Aortic smooth muscle cell (primary cell): ENCODE measurements around the gene SLC10A6. TPM values are rescaled to one million over a fixed set of nuclear protein-coding genes. Genes with fewer than 3 reads are reported as not detected.

Source experiments
- total RNA-seq: library from RNA; depleted of rRNA; stranded (reverse); fragments of >200 nt; gene quantifications from 2 replicates; pipeline ENCODE4 v1.2.3, GENCODE V29; 2014

The SLC10A6 gene
- not detected in 2 replicates for total RNA-seq

DNA sequence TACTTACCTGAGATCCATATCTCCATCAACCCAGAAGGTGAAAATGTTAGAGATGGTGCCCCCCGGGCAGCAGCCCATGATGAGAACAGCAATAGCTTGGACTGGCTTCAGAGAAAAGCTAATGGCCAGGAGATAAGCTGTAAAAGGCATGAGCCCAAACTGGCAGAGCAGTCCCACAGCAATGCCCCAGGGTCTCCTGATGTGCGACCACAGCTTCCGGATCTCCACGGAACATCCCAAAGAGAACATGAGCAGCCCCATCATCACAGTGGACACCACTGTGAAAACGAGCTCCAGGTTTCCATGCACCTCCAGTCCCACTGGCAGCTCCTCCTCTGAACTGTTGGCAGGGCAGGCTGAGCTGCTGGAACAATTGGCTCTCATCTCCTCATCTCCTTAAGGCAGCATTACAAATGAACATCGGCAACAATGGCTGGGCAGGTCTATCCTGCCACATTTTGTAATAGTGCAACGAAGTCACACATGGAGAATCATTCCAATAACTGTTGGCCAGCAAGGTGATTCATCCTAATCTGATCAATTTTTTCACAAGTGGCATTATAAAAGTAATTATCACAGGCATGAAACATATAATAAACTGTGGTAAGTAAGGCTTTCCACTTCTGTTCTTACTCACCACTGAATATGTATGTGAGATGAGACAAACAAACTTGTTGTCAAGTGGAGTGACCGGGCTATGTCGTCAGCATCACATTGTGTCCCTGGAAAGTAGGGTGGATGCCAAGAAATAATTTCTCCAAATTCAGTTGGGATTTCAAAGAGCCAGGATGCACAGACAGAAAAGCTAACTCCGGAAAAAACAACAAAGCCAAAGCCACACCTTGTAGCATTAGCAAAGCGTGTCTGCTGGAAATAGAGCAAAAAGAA is at the start of gene SLC10A6:
SLC10A6 (minus strand) TSS at position 653 of the 888 bp plus-strand sequence; CDS start at position 384, 269 bp downstream.

DNA sequence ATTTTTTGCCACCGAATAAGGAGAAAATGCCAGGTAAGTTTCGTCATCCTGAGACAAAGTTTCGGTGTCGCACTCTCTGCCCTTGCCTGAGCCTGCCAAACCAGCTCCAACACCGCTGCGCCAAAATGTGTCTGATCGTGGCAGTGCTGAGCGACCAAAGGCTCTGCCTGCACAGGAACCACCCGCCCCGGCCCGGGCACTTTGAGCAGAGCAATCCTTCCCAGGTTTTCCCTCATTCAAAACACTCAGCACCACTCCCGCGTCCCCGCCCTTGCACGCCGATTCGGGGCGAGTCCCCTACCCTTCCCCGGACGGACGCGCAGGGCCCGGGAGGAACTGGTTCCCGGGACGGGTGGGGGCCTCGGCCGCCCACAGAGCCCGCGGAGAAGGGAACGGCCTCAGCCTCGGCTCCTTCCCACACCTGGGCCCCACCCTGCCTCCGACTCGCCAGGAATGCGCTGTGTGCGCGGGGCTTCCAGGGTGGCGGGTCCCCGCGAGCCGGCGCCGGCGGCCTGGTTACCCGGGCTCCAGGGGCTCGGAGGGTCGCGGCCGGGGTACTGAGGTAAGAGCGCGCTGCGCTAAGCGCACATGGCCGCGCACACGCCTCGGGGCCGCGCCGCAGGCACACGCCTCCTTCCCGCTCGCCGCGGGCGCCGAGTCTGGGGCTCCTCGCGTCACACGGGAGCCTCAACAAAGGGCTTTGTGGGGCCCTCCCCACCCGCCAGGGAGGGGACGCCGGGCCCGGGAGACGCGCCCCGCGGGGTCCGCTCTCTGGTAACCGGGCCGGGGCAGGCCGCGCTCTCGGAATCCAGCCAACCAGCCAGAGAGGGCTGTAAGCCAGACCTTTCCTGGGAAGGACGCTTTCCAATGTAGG is 42.8 kb upstream of the SLC10A6 start, which contains the start of gene C4orf36:
C4orf36 (minus strand) TSS at position 661 of the 874 bp plus-strand sequence. CDS start 902 bp downstream, outside the sequence.

Other genes starting within 250 kb of the SLC10A6 start
- gene C4orf36, start 43.0 kb upstream of the SLC10A6 start, total RNA-seq, result 0.26 and 0.31 TPM in 2 replicates
- 9.5 and 13.1 TPM in 2 replicates for gene AFF1, start 85.6 kb upstream of the SLC10A6 start, total RNA-seq